ENCODE data around the gene BRAF.
"Not testable (repeated sequence)": the region's sequence is repeated elsewhere in the genome, so short reads cannot be mapped to it uniquely, and the experiment has no call there.

BRAF gene

GRCh38 chr7:140704205-140704604, 220.5 kb downstream of the BRAF start:
- no peak for DNase-seq

GRCh38 chr7:140702774-140703173, 222.0 kb downstream of the BRAF start:
- DNase-seq, result no peak

- no peak for DNase-seq
These were observed 226.3 kb downstream of the BRAF start for GRCh38 chr7:140698477-140698876.

GRCh38 chr7:140697447-140698143, 227.1 kb downstream of the BRAF start:
- DNase-seq, result no peak

- peak; percentile 84 for DNase-seq
These were observed 227.9 kb downstream of the BRAF start, which contains the start of gene NDUFB2 for GRCh38 chr7:140696680-140697446. NDUFB2 (plus strand) TSS chr7:140696708; CDS start chr7:140696745, 37 bp downstream.

GRCh38 chr7:140696024-140696679, 228.6 kb downstream of the BRAF start:
- peak; percentile 94 for DNase-seq

- DNase-seq, result no peak
These were observed 229.3 kb downstream of the BRAF start for GRCh38 chr7:140695381-140695780.

GRCh38 chr7:140694592-140694991, 230.1 kb downstream of the BRAF start:
- no peak for DNase-seq

GRCh38 chr7:140693849-140694248, 230.9 kb downstream of the BRAF start:
- DNase-seq, result not testable (repeated sequence)

- no peak for DNase-seq
These were observed 233.2 kb downstream of the BRAF start for GRCh38 chr7:140691376-140692045.

- no peak for DNase-seq
These were observed 235.3 kb downstream of the BRAF start for GRCh38 chr7:140689199-140690152.

GRCh38 chr7:140688341-140688740, 236.4 kb downstream of the BRAF start:
- DNase-seq, result no peak

GRCh38 chr7:140686921-140687320, 237.8 kb downstream of the BRAF start:
- no peak for DNase-seq

- DNase-seq, result no peak
These were observed 239.2 kb downstream of the BRAF start for GRCh38 chr7:140685407-140686087.

- no peak for DNase-seq
These were observed 240.4 kb downstream of the BRAF start for GRCh38 chr7:140684066-140684950.

- DNase-seq, result no peak
These were observed 241.1 kb downstream of the BRAF start for GRCh38 chr7:140683657-140684056.

GRCh38 chr7:140681766-140682165, 243.0 kb downstream of the BRAF start:
- DNase-seq, result no peak

GRCh38 chr7:140680886-140681285, 243.8 kb downstream of the BRAF start:
- no peak for DNase-seq

GRCh38 chr7:140679186-140679585, 245.5 kb downstream of the BRAF start:
- DNase-seq, result no peak

- no peak for DNase-seq
These were observed 246.0 kb downstream of the BRAF start for GRCh38 chr7:140678816-140679130.

All from fibroblast of skin of scalp (primary cell).